GM13976 (cell line): ENCODE results near the gene ZNF407.

Experiments
- DNase-seq: peaks from one replicate; pipeline ENCODE4 v3.0.0; 2012; ENCODE audit warnings: low spot score
- CTCF ChIP-seq: IDR thresholded peaks from 2 replicates; pipeline ENCODE4 v1.5.1; 2012; ENCODE audit warnings: borderline replicate concordance, mild to moderate bottlenecking; ENCODE audit not compliant: insufficient read depth; ENCODE audit errors: extremely low read depth, missing control alignments, control extremely low read depth
- in situ Hi-C: fragments of 300-500 bp; cut with MboI; formaldehyde crosslinking; loops from one replicate; pipeline ENCODE4 v1.12.0; 2022; ENCODE audit warnings: low sequenced_read_pairs, mixed read lengths, inconsistent platforms; ENCODE audit not compliant: unreplicated experiment

ZNF407 gene

GRCh38 chr18:74773171-74773624 is 175.5 kb downstream of the ZNF407 start:
- in situ Hi-C loops = no loop called here
- DNase-seq = no peak
- no peak for TF ChIP-seq CTCF

DNA sequence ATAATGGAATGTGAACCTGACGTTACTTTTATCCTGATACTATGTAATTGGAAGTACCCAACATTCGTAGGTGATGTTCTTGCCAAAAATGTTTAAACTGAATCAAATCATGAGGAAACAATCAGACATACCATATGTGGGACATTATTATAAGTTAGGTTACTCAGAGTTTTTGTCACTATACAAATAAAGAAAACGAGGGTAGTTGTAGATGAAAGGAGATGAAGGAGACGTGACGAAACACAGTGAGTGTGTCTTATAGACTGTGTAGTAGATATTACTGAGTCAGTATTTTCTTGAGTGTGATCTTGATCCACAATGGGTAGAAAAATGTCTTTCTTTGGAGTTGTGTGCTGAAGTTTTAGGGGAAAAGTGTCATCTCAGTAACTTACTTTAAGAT is 176.8 kb downstream of the ZNF407 start:
- in situ Hi-C loops = no loop called here
- TF ChIP-seq CTCF = no peak
- DNase-seq = no peak

GRCh38 chr18:74775239-74775638 is 177.6 kb downstream of the ZNF407 start:
- no peak for TF ChIP-seq CTCF
- DNase-seq = no peak
- in situ Hi-C loops = no loop called here

DNA sequence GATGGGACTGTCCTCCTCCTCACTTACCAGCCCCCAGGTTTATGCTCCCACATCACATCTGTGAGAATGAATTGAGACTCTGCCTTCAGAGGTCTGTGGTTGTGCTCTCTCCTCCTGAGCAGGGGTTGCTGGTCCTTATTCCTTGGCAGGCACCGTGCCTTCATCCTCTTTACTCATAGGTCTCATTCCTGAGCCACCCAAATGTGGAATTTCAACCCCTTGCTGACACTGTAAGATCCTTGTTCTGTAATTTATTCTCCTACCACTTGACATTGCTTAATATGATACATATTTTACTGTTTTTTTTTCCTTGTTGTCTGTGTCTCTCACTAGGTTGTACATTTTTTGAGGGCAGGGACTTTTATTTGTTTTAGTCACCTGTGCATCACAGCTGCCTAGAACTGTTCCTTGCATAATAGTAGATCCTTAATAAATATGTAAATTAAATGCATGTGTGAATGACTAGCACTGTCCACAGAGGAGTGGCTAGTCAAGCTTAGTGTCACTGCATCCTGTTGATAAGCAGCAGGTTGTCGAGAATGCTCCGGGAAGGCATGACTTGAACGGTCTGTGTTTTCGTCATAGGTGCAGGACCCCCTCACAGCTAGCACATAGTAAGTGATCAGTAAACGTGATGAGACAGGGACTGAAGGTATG is 180.6 kb downstream of the ZNF407 start:
- DNase-seq = no peak
- TF ChIP-seq CTCF = no peak

DNA sequence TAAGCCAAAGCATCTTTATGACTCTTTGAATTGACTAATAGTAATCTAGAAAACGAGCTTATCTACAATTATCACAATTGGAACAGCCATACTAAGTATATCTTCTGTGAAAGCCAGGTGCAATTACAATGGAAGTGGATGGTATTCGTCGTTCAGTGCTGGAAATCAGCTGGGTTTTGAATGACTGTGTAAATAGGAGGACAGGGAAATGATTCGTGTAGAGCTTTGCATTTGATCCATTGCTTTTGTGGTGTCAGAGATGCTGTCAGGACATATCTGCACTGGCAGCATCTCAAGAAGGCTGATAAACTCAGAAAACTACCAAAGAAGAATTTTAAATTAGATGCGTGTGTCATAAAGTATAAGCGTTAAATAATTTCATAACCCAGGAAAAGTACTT is 187.1 kb downstream of the ZNF407 start:
- in situ Hi-C loops = no loop called here
- no peak for TF ChIP-seq CTCF
- DNase-seq = no peak

More for the DNA sequence above, 180.6 kb downstream of the ZNF407 start:
- in situ Hi-C loops = no loop called here

DNA sequence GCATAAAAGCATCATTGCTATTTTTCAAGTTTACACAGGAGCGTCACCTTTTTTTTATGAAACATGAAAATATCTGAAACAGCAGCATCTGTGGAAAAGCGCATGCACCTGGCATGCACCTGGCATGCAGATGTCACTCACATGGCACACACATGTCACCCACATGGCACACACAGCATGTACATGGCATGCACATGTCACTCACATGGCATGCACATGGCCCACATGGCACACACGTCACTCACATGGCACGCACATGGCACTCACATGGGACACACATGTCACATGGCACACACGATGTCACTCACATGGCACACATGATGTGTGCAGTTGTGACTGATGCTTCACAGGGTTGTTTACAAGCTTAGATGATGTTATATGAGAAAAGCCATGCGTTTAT is 188.0 kb downstream of the ZNF407 start:
- no peak for DNase-seq
- in situ Hi-C loops = no loop called here
- TF ChIP-seq CTCF = no peak

GRCh38 chr18:74788657-74789056 is 191.0 kb downstream of the ZNF407 start:
- no peak for DNase-seq
- in situ Hi-C loops = no loop called here
- TF ChIP-seq CTCF = no peak
